Mucosa of descending colon (tissue), 3 donors: ENCODE results near the gene STS. TPM values are rescaled to one million over a fixed set of nuclear protein-coding genes. Genes with fewer than 3 reads are reported as not detected.

Experiments used
- microRNA-seq: library from miRNA; unstranded; fragments of <30 nt; microRNA quantifications from one replicate; pipeline ENCODE4, GENCODE V29; 2019
- total RNA-seq, 3 donors: library from RNA; stranded (reverse); fragmentation: NEBNext Ultra II Directional in 2 of 3; extraction: Animal tissue kit (Norgen Biotek cat#: 25700) in 2 of 3; gene quantifications; one replicate each; pipeline versions ENCODE4 v1.2.1 to v1.2.4, GENCODE V29; 2021 to 2023
- donor health status: DM: no; HTN: no; CAD: no; lungs with moderate emphysema.
- donor health status: DM: no; HTN: no; CAD: no.
- donor health status: DM: no; HTN: yes; CAD: no.

STS gene
- total RNA-seq, 3 donors from 2014 or later, result 8.1 to 19.3 (median 12.9) TPM

Small RNA genes lying within 50 kb of the gene (microRNA-seq; reads per million reads assigned to microRNA genes)
- gene MIR4767, result not detected

Other genes starting within 250 kb of the STS start
- 10 to 100 TPM; 16.4 to 38.5 (median 32.3) TPM for gene PUDP, start 441 bp downstream of the STS start, total RNA-seq